GM20000 (cell line): ENCODE measurements around the gene SLC6A20.
A peak's percentile ranks its signal among the peaks of the same experiment; 100 is the strongest.
"Not testable (repeated sequence)": the region's sequence is repeated elsewhere in the genome, so short reads cannot be mapped to it uniquely, and the experiment has no call there.

ENCODE experiments used
- DNase-seq: peaks from one replicate; pipeline ENCODE4 v3.0.0; 2012; ENCODE audit warnings: low spot score
- TF ChIP-seq, protein P1 (sequence below): IDR thresholded peaks from 2 replicates; pipeline ENCODE4 v1.5.1; 2012; ENCODE audit warnings: mild to moderate bottlenecking, control low read depth; ENCODE audit errors: extremely low read depth, missing control alignments

The SLC6A20 gene

DNA sequence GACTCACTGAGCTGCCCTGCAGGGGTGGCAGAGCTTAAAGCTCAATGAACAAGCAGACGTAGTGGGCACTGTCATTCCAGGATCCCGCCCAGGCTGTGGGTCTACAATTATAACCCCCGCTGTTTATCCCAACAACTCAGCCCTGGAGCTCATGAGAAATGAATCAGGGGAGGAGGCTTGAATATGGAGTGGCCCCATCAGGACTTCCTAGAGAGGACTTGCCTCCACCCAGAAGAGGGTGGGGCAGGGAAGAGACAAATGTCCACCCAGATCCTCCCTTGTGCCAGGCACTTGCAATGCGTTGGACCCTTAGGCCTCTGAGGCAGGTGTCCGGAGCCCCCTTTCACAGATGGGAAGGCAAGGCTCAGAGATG lies 33.0 kb downstream of the SLC6A20 start:
- TF ChIP-seq, protein P1, sequence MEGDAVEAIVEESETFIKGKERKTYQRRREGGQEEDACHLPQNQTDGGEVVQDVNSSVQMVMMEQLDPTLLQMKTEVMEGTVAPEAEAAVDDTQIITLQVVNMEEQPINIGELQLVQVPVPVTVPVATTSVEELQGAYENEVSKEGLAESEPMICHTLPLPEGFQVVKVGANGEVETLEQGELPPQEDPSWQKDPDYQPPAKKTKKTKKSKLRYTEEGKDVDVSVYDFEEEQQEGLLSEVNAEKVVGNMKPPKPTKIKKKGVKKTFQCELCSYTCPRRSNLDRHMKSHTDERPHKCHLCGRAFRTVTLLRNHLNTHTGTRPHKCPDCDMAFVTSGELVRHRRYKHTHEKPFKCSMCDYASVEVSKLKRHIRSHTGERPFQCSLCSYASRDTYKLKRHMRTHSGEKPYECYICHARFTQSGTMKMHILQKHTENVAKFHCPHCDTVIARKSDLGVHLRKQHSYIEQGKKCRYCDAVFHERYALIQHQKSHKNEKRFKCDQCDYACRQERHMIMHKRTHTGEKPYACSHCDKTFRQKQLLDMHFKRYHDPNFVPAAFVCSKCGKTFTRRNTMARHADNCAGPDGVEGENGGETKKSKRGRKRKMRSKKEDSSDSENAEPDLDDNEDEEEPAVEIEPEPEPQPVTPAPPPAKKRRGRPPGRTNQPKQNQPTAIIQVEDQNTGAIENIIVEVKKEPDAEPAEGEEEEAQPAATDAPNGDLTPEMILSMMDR = no peak
- no peak for DNase-seq

DNA sequence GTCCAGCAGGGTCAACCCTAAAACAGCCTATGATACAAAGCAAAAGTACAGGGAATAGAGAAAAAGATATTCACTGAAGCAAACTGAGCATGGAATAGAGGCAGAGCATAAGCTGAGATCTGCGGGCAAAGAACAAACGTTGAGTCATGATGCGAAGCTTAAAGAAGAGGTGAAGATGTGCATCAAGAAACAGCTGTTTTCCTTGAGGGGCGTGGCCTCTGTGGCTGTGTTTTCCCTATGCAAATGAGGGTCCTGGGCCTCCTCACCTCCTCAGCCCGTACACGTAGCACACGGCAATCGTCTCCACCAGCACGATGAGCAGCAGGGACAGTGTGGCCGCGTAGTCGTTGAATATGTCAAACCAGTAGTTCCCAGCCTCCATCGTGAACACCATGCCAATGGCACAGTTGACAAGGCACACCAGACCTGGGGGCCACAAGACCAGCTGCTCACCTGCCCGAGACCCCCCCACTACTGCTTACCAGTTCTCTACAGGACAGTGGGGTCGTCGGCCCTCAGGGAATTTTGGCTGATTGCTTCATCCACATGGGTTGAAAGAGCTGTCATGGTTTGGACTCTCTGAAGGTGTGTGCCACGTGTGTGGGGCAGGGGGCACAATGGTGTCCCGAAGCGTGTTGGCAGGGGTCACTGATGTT lies 33.6 kb downstream of the SLC6A20 start:
- TF ChIP-seq, protein P1 = no peak
- no peak for DNase-seq

DNA sequence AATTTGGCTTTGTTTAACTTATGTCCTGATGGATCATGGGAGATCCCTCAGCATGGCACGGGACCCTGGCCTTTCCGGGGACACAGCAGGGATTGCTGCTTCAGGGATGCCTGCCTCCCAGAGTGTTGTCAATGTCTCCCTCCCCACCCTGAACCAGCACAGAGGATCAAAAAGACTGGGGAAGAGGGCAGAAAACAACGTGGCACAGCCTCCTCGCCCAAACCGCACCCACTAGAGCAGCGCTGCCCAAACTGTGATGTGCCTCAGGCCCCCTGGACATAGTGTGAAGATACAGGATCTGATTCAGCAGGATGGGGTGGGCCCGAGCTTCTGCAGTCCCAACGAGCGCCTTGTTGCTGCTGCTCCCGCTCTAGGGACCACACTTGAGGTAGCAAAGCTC lies 34.5 kb downstream of the SLC6A20 start:
- DNase-seq = no peak
- TF ChIP-seq, protein P1 = no peak

DNA sequence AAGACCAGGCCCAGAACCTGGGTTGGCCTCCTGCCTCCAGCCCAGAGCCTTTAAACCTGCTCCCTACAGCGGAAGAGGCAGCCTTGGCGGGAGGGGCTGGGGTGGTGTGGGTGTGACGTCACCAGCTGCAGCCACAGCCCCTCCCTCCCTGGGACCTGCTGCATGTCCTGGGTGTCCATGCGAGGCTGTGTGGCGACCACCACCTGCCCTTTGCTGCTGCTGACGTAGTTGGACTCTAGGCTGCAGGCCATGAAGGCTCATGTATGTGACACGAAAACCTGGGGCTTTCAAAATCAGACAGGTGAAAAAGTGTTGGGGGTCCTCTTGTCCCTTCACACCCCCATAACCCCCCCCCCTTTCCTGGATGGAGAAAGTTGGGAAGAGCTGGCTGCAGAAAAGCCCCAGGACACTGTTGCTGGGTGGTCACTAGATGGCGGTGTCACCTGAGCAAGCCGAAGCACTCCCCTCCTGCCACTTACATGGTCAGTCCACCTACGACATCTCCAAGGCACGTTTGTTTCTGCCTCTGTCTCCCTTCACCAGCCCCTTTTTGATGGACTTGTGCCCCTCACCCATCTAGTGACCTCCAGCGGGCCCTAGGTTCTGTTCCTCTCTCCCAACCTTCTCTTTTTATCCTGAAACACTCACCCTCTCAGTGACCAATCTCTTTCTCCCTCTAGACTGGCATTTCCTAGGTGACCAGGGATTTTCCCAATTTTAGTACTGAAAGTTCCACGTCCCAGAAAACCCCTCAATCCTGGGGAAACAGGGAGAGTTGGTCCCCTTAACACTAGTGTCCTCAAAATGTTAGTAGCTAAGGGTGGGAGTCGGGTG lies 35.2 kb downstream of the SLC6A20 start:
- TF ChIP-seq, protein P1 = peak; percentile 72
- DNase-seq = peak; percentile 86

DNA sequence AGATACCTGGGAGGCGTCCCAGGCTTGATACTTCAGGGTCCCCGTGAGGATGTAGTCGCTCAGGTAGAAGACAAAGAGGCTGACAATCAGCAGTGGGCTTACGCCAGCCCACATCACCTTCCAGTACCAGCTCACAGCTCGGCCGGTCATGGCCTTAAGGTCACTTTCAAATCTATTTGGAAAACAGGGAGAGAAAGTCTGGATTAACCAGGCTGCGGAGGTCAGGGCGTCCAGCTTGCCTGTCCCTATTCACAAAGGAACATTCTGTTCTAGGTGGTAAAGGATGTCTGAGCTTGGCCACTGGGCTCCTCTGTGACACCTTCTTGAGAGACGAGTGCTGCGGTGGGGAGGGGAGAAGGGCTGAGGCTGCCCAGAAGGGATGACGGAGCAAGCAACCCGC lies 36.5 kb downstream of the SLC6A20 start:
- TF ChIP-seq, protein P1 = no peak
- DNase-seq = no peak

DNA sequence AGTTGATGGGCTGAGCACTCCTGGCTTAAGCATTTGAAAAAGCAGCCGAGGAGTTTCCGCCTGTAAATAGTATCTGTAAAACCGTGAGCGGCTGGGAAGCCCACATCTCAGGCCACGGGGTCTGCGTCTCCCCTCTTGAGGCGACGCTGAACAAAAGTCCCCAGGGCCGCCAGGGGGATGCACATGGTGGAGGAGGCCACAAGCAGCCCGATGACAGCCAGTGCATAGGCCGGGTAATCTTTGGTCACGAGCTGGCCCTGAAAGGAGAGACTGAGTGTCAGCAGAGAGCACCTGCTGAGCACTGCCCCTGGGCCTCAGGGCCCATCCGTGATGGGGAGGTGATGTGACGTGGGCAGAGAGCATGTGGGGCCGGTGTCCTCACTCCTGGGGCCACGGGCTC lies 37.5 kb downstream of the SLC6A20 start:
- TF ChIP-seq, protein P1 = no peak
- no peak for DNase-seq

DNA sequence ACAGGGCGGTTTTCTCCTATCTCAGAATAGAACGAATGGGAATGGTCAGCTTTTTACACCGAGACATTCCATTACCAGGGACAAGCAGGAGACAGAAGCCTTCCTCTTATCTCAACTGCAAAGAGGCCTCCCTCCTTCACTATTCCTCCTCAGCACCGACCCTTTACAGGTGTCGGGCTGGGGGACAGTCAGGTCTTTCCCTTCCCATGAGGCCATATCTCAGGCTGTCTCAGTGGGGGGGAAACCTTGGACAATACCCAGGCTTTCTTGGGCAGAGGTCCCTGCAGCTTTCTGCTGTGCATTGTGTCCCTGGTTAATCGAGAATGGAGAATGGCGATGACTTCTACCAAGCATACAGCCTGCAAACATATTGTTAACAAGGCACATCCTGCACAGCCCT lies 39.2 kb downstream of the SLC6A20 start:
- DNase-seq = not testable (repeated sequence)
